Measurements from ENCODE around the gene FAF1. TPM values are rescaled to one million over a fixed set of nuclear protein-coding genes. Genes with fewer than 3 reads are reported as not detected.

FAF1 gene
- total RNA-seq, 4 donors from 2014 or later, result 47.1 to 87.0 (median 79.4) TPM

DNA sequence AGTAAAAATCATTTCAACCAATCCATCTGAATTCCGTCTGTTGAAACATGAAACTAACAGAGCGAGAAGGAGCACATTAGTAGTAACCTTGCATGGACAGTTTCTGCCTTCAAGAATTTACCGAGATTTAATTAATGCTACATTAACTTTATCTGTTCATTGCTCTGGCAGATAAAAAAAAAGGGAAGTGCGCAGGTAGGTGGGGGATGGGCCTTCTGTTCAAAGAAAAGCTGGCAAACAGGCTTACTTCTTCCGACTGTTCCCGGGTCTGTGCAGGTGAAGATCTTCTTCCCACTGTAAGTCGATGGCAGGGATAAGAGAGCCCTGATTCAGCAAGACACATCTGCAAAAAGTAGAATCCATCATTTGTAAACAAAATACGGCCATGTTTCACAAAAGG, 364.2 kb downstream of the FAF1 start:
- WGBS, 2 donors, result 92 to 96% methylated on average over 8 of the region's 8 CpGs
- no peaks in the 10 kb centered on the region for H3K27me3 ChIP-seq
- intact Hi-C loops (cut with DNase I), result no loop called here

DNA sequence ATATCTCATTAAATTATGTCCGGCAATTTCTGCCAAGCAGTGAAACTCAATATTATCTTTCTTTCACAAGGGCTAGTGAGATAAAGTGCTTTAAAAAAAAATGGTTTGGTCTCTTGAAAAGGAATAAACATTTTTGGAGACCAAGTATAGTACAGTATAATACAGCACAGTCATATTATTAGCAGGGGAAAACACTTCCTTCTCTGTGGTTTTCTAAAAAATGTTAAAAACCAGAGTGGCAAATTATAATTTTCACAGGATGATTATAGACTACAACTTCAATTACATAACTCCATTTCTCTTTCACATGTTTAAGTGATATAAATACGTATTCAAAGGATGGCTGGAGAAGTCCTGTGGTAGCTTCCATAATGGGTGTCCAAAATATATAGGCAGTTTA, 366.6 kb downstream of the FAF1 start:
- Histone ChIP-seq H3K4me3 (replicated peaks in 1 of 3) (no peak overlapping the region), H3K27me3 (no peaks in the 10 kb centered on the region), H3K4me1 (no peaks in the 10 kb centered on the region), H3K36me3 (no peaks in the 10 kb centered on the region), H3K27ac (no peak overlapping the region), H3K9me3 (no peaks in the 10 kb centered on the region)
- DNase-seq, result no peak
- WGBS, 2 donors, result 82 to 89% methylated on average over 2 of the region's 2 CpGs
- TF ChIP-seq CTCF (IDR thresholded peaks at IDR 0.05) (no peak), POLR2A (IDR thresholded peaks at IDR 0.05) (no peak)
- intact Hi-C loops (cut with DNase I), result no loop called here

More for the DNA sequence above, 364.2 kb downstream of the FAF1 start:
- Histone ChIP-seq H3K4me3 (replicated peaks in 1 of 3) (no peak overlapping the region), H3K9me3 (no peaks in the 10 kb centered on the region), H3K36me3 (no peaks in the 10 kb centered on the region), H3K27ac (no peak overlapping the region), H3K4me1 (no peaks in the 10 kb centered on the region)
- TF ChIP-seq POLR2A (IDR thresholded peaks at IDR 0.05) (no peak), CTCF (IDR thresholded peaks at IDR 0.05) (no peak)
- DNase-seq, result no peak

GRCh38 chr1:50591598-50591997, 368.5 kb downstream of the FAF1 start:
- Histone ChIP-seq H3K36me3 (no peaks in the 10 kb centered on the region), H3K4me1 (no peaks in the 10 kb centered on the region), H3K9me3 (no peaks in the 10 kb centered on the region), H3K27ac (no peak overlapping the region), H3K27me3 (no peaks in the 10 kb centered on the region), H3K4me3 (replicated peaks in 1 of 3) (no peak overlapping the region)
- 94% methylated on average over 4 of the region's 4 CpGs for WGBS, 2 donors
- DNase-seq, result no peak
- intact Hi-C loops (cut with DNase I), result no loop called here
- no peak for TF ChIP-seq POLR2A (IDR thresholded peaks at IDR 0.05)
- no peak for TF ChIP-seq CTCF (IDR thresholded peaks at IDR 0.05)

GRCh38 chr1:50582346-50582745, 377.7 kb downstream of the FAF1 start:
- TF ChIP-seq CTCF (IDR thresholded peaks at IDR 0.05) (no peak), POLR2A (IDR thresholded peaks at IDR 0.05) (no peak)
- H3K4me1 ChIP-seq, result no peaks in the 10 kb centered on the region
- no peak overlapping the region for H3K4me3 ChIP-seq (replicated peaks in 1 of 3)
- DNase-seq, result no peak
- no peaks in the 10 kb centered on the region for H3K9me3 ChIP-seq
- no peak overlapping the region for H3K27ac ChIP-seq
- no peaks in the 10 kb centered on the region for H3K27me3 ChIP-seq
- 92 to 93% methylated on average over 3 of the region's 3 CpGs for WGBS, 2 donors
- no peaks in the 10 kb centered on the region for H3K36me3 ChIP-seq
- intact Hi-C loops (cut with DNase I), result no loop called here

GRCh38 chr1:50570066-50570468, 390.0 kb downstream of the FAF1 start:
- DNase-seq, result no peak
- WGBS, 2 donors, result 81% methylated on average over 7 of the region's 7 CpGs
- Histone ChIP-seq H3K27me3 (no peaks in the 10 kb centered on the region), H3K4me1 (no peaks in the 10 kb centered on the region), H3K9me3 (no peaks in the 10 kb centered on the region), H3K36me3 (peaks cover 0 to 6% of the 10 kb centered on the region in 2 donors), H3K4me3 (replicated peaks in 1 of 3) (no peak overlapping the region), H3K27ac (no peak overlapping the region)
- no peak for TF ChIP-seq CTCF (IDR thresholded peaks at IDR 0.05)
- no peak for TF ChIP-seq POLR2A (IDR thresholded peaks at IDR 0.05)
- intact Hi-C loops (cut with DNase I), result no loop called here
